ENCODE data around the gene IMMT.
"Not testable (repeated sequence)": the region's sequence is repeated elsewhere in the genome, so short reads cannot be mapped to it uniquely, and the experiment has no call there.

The IMMT gene

DNA sequence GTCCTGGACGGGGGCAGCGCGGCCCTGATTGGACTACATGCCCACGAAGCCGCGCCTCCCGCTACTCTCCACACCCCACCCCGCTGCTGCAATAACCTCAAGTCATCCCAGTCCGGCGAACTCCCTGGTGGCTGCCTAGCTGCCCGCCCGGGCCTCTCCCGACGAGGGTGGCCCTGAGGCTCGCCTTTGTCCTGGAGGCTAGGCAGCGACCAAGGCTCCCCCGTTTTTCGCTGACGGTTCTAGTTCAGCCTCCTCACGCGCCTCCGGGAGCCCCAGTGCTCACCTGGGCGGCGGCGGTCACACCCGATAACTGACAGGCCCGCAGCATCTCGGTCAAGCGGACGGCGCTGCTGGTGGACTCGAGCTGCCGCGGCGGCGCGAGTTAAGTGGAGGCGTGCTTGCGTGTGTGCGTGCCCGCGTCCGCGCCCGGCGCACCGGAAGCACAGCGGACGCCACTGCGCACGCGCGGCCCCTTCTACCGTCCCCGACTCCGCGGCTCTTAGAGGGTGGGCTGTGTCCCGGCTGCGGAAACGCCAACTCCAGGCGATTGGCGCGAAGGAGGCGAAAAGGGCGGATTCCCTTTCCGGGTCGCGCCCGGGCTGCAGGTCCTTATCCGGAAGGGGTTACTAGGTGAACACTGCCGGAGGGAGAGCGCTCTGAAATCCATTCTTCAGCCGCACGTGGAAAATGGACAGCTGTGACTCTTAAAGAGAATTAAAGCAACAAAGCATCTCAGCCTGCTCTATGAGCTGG lies at the start of gene IMMT:
TSS of gene IMMT (minus strand) at position 408 of the 753 bp plus-strand sequence. CDS start at position 328, 80 bp downstream.
- in situ Hi-C loops (cut with MboI; ENCODE audit: low sequenced_read_pairs) = no loop called here

DNA sequence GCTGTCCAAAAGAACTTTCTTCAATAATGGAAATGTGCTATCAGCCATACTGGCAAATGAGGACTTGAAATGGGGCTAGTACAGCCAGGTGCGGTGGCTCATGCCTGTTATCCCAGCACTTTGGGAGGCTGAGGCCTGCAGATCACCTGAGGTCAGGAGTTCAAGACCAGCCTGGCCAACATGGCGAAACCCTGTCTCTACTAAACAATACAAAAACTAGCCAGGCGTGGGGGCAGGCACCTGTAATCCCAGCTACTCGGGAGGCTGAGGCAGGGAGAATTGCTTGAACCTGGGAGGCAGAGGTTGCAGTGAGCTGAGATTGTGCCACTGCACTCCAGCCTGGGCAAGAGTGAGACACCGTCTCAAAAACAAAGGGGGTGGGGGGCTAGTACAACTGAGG lies 49.5 kb upstream of the IMMT start:
- in situ Hi-C loops (cut with MboI; ENCODE audit: low sequenced_read_pairs) = not testable (repeated sequence)

DNA sequence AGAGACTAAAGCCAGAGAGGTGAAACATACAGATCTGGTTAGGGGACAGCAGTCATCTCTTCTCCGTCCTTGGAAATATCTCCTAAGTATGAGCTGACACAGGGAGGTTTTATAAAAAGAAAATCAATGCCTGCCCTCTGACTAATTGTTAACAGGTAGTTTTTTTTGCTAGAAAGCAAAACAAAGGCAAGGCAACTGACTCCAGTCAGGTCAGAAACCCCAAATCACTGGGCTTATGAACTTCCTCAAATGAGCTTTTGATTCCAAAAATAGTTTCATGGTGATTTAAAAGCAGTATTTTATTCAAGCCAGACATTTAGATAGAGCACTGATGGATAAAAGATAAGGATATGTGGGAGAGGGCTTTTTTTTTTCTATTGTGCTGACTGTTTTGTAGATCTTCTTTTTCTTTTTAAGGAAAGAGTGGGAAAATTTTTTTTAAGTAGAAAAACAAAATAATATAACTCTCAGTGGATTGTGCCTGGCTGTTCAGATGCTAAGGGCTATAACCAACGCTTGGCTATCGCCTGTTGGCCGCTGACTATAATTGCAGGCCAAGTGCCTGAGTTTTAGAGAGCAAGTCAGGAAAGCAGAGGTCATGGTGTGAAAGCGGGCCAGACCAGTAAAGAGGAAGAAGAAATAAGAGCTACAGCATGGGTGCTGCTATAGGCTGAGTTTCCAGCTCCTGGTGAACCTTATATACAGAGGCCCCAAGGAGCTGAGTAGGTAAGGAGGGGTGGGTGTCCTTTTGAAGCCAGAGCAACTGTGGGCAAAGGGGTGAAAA lies 48.9 kb upstream of the IMMT start:
- in situ Hi-C loops (cut with MboI; ENCODE audit: low sequenced_read_pairs) = no loop called here

DNA sequence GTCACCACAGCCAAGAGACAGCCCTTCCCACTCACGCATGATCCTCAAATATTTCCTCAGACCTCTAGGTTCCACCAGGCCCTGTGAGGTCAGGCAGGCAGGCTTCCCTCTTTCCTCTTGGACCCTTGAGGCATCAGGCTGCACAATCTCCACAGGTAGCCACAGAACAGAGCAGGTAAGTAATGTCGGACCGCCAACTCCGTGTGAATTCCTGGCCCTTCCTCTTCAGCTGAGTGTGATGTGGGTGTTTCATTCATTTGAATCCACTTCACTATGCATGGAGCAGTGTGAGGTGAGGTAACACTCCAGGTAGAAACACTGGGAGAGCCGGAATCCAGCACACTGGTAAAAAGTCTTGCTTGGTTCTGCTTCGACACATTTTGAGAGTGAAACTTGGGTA lies 48.0 kb upstream of the IMMT start:
- in situ Hi-C loops (cut with MboI; ENCODE audit: low sequenced_read_pairs) = no loop called here

DNA sequence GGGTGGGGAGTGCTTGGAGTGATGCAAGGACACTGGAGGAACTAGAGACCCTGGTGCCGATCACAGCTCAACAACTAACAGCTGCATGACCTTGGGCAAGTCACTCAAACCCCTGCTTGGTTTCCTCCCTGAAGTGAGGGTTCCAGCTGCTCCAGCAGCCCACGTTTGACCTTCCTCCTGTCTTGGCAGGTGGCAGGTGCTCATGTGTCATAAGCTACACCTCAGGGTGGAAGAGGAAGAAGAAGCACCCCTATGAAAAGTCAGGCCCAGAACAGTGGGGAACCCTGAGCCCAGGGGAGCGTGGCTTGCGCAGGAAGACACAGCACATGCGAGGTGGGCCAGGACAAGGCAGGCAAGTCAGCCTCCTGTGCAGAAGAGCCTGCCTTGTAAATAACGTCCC lies 46.3 kb upstream of the IMMT start:
- in situ Hi-C loops (cut with MboI; ENCODE audit: low sequenced_read_pairs) = no loop called here

DNA sequence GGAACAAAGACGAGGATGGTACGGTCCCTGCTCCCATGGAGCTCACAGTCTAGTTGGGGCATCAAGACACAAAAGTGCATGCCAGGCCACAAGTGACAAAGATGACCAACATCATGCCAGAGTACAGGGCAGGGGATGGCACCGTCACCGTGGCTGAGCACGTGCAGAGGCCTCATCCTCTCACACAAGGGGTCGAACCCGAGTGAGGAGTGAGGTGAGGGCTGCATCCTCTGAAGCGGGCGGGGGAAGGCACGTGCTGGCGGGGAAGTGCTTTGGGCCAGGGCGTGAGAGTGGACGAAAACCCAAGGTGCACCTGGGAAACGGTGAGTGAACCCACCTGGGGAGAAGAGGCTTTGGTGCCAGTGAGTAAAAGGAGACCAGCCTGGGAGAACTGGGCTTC lies 45.0 kb upstream of the IMMT start:
- in situ Hi-C loops (cut with MboI; ENCODE audit: low sequenced_read_pairs) = no loop called here

DNA sequence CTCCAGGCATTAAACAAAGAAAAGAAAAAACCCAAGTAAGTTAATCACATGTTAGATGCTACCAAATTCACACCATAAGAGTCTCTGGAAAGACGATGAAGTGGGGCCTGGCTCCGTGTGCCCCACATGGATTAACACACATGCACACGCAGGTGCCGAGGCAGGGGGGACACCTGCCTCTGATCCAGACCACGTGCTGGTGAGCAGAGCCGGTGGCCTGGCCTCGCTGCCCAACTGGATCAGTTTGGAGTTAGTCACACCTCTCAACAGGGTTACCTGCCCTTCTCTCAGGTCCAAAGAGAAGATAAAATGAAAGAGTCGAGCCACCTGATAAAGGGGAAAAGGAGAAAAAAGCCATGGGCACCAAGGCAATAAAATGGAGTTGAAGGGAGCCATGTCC lies 44.5 kb upstream of the IMMT start:
- in situ Hi-C loops (cut with MboI; ENCODE audit: low sequenced_read_pairs) = no loop called here

DNA sequence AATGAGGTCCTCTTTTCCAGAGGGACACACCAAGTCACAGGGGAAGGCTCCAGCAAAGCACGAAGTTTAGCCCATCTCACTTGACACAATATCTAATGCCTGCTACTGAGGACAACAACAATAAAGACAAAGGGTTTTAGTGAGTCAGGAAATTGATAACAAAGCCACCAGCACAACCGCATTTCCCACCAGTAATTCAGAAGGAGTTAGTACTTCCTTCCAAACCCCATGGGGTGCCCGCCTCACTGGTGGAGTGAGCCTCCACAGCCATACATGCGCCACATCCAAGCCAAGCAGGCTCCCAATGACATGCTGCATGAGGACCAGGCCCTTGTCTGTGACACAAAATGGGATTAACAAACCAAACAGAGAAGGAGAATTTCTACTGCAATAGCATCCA lies 44.1 kb upstream of the IMMT start:
- in situ Hi-C loops (cut with MboI; ENCODE audit: low sequenced_read_pairs) = no loop called here

DNA sequence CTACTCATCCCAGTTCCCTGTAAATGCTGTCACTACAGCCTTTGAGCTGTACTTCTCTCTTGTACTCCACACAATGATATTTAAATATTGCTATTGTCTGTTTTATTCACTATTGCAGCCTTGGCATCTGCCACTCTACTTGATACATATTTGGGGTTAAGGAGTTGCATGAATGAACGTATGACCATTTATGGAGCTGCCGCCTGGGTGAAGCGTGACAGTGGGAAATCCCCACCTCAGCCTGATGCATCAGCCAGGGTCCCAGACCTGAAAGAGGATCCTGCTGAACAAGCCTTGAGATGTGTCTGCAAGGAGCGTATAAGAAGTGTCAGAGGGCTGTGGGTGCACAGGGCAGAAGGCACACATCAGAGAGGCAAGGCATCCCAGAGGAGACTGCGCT lies 43.1 kb upstream of the IMMT start:
- in situ Hi-C loops (cut with MboI; ENCODE audit: low sequenced_read_pairs) = no loop called here

DNA sequence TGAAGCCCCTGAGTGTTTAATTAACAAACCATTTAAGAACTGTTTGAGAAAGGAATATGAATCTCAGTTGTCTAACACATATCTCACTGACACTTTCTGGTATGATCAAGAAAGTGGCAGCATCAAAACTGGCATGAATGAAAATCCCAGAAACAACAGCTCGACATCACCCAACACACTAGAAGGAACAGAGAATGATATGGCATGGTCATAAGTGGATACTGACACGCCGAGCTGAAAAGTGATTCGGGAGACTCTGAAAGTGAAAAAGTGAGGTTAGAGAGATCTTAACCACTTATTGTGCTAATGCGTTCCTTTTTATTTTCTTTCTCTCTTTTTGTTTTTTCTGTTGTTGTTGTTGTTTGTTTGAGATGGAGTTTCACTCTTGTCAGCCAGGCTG lies 41.9 kb upstream of the IMMT start:
- in situ Hi-C loops (cut with MboI; ENCODE audit: low sequenced_read_pairs) = no loop called here

DNA sequence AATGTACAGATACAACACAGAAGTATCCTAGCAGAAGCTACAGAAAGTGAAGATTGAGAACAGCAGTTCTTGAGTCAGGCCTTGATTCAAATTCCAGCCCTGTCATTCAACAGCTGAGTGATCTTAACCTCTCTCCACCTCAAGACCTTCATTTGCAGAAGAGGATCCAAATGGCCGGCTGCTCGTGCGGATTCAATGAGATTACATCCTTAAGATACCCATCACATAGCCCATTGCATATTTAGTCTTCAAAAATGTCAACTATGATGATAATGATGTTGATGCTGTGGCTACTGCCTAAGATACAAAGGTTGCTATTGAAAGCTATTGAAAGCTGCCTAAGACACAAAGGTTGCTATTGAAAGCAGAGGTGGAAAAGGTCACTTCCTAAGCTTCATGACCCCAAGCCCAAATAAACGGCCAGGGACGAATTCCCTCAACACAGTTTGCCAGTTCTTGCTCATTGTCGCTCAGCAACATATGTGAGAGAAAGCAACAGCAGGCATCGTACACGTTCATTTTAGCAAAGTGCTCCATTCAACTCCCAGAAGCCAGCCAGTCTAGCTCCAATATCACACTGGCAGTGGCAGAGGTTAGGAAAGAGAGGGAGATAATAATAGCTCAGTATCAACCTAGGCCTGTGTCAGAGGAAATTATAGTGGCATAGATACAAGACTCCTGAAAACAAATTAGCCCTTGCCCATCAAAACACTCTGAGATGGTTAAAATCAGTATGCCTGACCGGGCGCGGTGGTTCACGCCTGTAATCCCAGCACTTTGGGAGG lies 40.1 kb upstream of the IMMT start:
- in situ Hi-C loops (cut with MboI; ENCODE audit: low sequenced_read_pairs) = no loop called here

DNA sequence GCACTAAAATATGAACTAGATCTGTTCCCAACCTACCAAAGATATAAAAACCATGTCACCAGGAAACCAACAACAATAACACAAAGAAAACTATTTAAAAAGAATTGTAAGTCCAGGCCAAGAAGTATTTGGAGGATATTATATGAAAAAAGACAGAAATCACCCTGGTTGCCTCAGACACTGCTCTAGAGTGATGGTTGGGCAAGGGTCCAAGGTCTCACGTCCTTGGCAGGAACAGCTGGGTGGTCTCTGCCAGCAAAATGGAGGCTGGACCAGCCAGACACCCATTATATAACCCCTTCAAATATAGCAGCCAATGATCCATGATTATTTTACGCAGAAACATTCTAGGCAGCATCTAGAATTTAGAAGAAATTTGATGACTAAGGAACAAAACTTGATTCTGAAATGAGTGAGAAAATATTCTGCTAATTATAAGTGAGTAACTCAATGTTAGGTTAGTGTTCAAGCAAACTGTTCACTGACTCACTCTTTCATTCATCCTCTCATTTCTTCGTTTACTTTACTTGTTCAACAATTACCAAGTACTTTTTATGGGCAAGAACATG lies 39.4 kb upstream of the IMMT start:
- in situ Hi-C loops (cut with MboI; ENCODE audit: low sequenced_read_pairs) = no loop called here

DNA sequence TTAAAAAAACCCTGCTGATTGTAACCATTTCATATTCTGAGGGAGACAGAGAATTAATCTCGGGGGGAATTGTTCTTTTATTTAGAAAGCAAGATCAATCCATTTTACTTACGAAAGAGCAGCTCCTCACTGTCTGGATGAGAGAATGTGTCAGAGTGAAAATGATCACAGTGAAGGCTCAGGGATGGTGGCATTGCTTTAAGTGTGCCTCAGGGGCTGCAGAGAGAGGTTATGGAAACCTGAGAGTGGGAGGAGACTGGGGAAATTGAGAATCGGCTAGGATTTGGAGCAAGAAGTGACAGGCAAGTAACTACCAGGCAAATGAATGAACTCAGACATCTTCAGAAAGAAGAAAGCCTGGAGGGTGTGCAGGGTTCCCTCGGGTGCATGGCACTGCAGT lies 38.2 kb upstream of the IMMT start:
- in situ Hi-C loops (cut with MboI; ENCODE audit: low sequenced_read_pairs) = no loop called here

DNA sequence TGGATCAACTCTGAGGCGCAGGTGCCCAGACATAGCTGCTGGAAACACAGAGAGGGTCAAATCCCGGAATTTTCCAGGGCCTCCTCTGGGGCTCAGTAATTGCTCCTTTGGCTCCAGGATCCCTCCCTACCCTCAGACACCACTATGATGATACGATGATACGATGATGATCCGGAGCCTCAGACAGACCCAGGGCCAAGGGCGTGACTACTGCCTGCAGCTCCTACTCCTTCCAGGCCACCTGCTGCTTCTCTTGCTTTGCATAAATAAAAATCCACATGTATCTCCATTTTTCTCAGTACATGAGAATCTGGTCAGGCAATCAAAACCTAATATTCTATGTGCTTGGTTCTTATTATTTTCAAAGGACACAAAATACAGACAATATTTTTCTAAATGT lies 37.6 kb upstream of the IMMT start:
- in situ Hi-C loops (cut with MboI; ENCODE audit: low sequenced_read_pairs) = no loop called here

DNA sequence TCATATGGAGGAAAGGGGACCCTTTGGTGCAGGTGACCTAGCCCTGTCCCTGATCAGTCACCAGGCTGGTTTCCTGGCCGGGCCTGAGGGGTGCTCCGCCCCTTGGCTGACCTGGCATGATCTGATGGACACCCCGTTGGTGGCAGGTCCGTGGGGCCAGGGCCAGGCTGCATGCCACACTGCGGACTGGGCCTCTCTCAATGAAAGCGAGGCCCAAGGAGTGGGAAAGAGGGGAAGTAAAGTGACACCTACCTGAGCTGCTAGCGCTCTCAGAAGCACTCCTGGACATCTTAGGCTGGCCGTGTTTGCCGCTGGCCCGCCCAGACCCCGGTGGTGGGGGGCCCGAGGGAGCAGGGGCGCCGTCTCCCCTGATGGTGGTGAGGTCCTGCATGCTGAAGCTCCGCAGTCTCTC lies 37.1 kb upstream of the IMMT start:
- in situ Hi-C loops (cut with MboI; ENCODE audit: low sequenced_read_pairs) = no loop called here

DNA sequence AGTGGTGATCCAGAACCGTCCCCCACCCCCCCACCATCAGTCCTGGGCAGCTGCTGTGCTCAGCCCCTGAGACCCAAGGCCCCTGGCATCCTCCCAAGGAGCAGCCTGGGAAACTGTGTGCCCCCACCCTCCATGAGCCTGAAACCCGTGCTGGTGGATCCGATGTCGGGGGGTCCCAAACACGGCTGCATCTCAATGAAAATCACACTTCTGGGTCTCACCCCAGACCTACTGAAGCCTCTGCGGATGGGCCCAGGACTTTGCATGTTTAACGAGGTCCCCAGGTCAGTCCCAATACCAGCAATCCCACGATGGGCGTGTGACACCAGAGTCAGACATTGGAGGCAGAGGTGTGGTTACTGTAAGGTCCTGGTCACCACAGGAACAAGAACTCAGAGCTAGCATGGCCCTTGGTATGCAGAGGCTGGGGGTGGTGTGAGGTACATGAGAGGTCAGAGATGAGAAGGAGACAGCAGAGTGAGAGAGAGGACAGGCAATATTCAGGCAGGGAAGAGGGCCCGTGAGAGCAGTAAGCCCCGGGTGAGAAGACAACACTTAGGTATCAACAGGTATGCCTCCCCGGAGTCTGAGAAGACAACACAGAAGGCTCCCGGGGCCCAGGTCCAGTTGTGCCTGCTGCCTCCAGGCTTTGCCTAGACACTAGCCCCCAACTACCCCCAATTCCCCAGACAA lies 36.6 kb upstream of the IMMT start:
- in situ Hi-C loops (cut with MboI; ENCODE audit: low sequenced_read_pairs) = no loop called here

DNA sequence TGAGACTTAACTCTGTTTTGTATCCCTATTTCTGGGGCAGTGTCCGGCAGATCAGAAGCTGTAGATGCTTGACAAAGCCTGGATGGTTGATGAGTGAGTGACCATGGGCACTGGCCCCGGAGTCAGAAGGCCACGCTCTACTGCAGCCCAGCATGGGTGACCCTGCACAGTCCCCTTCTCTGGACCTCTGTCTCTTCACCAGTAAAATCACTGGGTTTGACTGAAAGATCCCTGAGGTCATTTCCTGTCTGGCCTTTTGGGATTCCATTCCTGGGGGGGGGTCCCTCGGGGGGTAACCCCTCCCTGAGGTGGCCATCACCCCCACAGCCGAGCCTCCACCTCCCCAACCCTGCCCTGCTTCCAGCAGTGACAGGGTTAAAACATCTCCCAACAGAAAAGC lies 35.7 kb upstream of the IMMT start:
- in situ Hi-C loops (cut with MboI; ENCODE audit: low sequenced_read_pairs) = no loop called here

DNA sequence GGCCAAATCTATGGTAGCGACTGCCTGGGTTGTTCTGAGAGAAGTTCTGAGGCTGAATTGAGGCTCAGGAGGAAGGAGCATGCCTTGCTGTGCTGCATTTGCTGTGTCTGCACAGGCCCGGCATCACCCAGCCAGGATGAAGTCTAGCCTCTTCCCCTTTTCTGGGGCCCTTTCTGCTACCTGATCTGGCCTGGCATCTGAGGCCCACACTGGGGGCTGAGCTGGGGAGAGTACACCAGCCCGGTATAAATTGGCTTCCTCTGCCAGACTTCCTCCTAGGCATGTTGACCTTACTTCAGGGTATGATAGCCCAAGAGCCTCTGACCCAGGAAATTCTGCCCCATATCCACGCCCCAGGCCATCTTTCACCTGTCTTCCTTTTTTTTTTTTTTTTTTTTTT lies 34.0 kb upstream of the IMMT start:
- in situ Hi-C loops (cut with MboI; ENCODE audit: low sequenced_read_pairs) = no loop called here

DNA sequence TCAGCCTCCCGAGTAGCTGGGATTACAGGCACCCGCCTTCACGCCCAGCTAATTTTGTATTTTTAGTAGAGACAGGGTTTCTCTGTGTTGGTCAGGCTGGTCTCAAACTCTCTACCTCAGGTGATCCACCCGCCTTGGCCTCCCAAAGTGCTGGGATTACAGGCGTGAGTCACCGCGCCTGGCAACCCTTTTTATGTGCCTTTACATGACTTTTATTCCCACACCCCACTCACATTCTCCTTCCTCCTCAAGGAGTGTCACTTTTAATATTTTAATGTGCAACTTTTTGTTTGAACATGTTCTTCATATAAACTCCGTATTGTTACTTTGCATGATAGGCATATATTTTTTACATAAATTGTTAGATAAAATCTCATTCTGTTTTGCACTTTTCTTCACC lies 33.3 kb upstream of the IMMT start:
- in situ Hi-C loops (cut with MboI; ENCODE audit: low sequenced_read_pairs) = not testable (repeated sequence)

DNA sequence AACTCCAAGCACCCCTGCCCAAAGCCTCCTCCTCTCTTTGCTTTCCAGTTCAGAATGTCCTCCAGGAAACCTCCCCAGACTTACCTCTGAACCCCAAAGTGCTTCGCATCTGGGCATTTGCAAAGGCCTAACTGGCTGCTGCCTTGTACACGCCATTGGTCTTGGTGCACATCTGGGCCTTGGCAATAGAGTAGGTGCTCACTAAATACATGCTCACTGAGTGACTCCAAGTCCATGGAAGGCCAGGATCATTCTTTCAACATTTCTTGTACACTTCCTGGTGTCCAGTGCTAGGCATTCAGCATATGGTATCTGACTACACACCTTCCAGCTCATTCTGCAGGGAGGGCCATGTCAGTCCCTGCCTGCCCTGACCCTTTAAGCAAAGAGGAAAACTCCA lies 32.4 kb upstream of the IMMT start:
- in situ Hi-C loops (cut with MboI; ENCODE audit: low sequenced_read_pairs) = no loop called here

All from HL-60/S4 treated with retinoic acid at 250 ng/mL for 4 days and 3 days (cell line).